Mesenteric fat pad (tissue), 1 donor: ENCODE results near the gene RUSC2. TPM values are rescaled to one million over a fixed set of nuclear protein-coding genes. Genes with fewer than 3 reads are reported as not detected.
"Not testable (repeated sequence)": the region's sequence is repeated elsewhere in the genome, so short reads cannot be mapped to it uniquely, and the experiment has no call there.

ENCODE experiments used
- DNase-seq: peaks from one replicate; pipeline ENCODE4 v3.0.0-alpha.2; 2020; ENCODE audit warnings: low spot score
- total RNA-seq: library from RNA; stranded (reverse); fragmentation: NEBNext Ultra II Directional; extraction: Animal tissue kit (Norgen Biotek cat#: 25700); gene quantifications from one replicate; pipeline ENCODE4 v1.2.1, GENCODE V29; 2021
- donor health status: DM: yes; HTN: yes; CAD: no.

The RUSC2 gene
- total RNA-seq, 1 donor from 2014 or later: 40.2 TPM

DNA sequence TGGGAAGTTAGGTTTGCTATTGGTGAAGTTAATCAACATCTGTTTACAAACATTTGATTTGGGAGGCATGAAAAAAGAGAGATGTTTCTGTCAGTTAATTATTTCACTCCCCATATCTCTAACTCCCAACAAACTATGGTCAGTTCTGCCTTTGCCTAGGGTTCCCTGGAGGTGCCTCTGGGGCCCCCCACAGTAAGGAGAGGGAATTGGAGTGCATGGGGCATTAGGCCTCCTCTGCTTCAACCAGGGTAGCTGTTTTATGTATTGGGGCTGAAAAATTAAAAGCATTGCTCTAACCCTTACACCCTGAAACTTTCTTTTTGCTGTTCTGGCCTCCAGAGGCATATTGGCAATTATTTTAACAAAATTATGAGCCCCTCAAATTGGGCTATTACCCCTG is 32.3 kb downstream of the RUSC2 start:
- DNase-seq: no peak

DNA sequence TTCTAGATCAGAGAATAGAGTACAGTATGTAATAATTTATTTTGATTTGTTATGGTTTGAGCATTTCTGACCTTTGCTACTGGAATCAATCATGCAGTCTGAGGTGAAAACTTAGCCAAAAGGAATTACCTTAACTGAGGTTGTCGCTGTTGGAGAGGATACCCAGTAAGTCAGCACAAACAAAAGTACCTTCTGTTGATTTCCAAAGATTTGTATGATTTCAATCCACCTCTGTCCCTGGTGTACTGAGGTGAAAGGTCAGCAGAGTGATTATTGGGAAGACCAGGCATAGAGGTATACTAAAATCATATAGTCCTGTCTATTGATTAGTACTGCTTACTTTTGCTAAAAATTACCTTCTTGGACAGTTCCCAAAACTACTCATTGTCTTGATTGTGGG is 32.8 kb downstream of the RUSC2 start:
- DNase-seq: no peak

DNA sequence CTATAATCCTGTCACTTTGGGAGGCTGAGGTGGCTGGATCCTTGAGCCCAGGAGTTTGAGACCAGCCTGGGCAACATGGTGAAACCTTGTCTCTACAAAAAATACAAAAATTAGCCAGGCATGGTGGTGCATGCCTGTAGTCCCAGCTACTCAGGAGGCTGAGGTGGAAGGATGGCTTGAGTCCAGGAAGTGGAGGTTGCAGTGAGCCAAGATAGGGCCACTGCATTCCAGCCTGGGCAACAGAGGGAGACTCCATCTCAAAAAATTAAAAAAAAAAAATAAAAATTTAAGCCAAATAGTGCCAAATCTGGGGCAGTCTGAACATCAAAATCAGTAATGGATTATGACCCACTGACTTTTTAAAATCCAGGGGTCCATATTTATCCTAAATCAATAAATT is 33.6 kb downstream of the RUSC2 start:
- not testable (repeated sequence) for DNase-seq

DNA sequence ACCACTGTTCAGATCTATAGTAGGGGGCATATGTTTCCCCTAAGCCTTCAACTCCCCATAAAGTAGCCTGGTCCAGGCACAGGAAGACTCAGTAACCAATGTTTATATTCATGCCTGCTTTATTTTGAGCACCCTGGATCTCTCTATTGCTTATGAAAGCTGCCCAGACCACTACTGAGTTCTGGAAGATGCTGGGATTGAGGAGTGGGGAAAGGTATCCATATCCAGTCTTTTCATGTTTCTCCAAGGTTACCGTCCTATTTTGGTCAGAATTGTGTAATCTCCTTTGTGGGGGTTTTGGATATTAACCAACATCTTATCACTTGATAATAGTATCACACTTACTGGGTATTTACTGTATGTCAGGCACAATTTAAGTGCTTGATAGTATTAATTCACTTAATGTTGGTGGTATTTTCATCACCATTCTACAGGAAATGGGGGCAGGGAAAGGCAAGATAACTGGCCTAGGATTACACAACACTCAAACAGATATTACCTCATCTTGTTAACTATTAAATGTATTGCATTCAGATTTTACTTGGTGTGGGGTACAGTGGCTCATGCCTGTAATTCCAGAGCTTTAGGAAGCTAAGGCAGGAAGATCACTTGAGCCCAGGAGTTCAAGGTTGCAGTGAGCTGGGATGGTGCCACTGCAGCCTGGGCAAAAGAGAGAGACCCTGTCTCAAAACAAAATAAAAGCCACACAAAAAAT is 36.3 kb downstream of the RUSC2 start:
- no peak for DNase-seq

DNA sequence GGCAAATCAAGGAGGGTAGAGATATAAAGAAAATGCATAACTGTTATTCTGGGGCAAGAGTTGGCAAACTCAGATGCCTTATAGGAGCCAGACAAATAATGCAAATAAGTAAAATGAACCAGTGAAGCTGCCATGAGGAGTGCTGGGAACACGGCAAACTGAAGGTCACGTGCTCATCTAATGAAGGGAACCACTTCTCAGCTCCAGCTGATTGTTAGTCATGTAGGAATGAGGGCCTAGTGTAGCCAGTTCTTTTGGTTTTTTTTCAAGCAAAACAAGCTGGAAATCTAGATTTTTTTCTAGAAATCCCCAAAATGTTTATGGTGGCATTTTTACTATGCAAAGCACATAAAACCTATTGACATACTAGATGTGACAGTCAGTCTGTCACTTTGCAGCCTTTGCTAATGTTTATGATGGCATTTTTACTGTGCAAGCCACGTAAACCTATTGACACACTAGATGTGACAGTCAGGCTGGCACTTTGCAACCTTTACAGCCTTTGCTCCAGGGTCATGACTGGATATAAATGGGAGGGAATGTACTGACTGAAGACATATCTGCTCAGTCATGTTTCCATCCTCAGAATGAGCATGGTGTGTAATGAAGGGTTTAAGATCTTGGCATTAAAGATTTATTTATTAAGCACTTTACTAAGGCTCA is 39.4 kb downstream of the RUSC2 start:
- no peak for DNase-seq

DNA sequence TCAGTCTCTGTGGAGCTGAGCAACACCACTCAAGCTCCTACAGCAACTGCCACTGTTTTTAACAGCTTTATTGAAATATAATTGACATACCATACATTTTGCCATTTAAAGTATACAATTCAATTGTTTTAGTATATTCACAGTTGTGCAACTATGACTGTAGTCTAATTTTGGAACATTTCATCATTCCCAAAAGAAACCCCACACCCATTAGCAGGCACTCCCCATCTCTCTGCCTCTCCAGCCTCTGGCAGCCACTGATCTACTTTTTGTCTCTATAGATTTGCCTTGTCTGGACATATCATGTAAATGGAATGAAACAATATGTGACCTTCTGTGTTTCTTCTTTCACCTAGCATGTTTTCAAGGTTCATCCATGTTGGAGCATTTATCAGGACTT is 43.5 kb downstream of the RUSC2 start:
- no peak for DNase-seq

DNA sequence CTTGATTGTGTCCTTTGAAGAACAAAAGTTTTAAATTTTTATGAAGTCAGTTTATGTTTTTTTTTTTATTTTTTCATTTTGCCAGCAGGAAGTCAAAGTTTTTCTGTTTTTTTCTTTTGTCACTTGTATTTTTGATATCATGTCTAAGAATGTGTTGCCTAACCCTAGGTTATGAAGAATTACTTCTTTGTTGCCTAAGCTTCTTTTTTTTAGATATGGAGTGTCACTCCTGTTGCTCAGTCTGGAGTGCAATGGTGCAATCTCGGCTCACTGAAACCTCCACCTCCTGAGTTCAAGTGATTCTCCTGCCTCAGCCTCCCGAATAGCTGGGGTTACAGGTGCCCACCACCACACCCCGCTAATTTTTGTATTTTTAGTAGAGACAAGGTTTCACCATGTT is 45.0 kb downstream of the RUSC2 start:
- DNase-seq: not testable (repeated sequence)

DNA sequence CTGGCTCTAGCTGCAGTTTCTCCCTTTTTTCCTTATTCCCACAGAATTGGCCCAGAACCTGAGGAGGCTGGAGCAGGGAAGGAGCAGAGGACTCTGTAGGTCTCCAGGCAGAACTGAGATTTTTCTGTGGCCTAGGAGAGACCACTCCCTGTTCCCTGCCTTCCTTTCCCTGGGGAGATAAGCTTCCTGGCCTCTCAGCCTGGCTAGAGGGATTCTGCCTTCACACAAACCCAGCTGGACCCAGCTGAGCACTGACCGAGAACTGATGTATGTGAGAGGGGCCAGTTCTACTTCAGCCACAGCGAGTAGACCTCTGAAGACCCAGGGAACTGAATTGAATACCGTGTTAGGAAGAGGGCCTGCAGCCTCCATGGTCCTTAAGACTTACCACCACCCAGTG is 48.0 kb downstream of the RUSC2 start:
- no peak for DNase-seq

DNA sequence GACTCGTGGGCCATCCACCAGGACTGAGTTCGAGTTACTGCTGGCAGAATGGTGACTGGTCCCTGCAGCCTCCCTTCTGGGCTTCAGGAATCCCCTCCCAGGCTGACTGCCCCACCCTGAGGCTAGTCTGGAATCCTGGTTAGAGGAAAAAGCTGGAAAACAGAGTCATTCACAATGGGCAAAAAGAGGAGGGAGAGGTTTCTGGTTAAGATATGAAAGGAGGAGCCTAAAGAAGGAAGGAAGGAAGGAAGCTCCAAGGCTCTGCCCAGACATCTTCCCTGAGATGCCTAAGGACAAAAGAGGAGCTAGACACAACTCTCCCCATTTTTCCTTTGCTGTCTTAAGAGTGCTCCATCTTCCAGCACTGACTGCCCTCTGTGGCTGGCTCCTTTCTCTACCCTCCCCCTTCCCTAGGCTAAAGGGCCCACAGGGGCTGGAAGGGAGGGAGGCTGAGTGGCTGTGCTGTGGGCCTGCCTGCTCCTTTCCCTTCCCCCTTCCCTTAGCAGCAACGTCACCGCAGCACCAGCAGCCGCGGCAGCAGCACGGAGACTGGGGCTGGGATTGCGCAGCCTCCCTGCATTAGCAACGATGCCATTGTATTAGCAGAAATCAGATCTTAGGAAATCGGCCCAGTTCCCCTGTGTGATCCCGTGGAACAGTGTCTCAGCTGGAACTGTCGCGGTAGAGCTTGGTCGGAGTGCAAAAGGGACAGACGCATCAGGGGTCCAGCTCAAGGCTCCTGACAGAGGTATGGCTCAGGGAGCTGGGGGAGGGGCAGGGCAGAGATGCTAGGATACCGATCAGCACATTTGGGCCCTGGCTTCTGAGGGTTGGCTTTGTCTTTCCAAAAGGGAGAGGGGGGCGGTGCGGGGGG is 48.7 kb downstream of the RUSC2 start:
- DNase-seq: no peak

Other genes with a start within 250 kb of the RUSC2 start
- gene TESK1, start 115.2 kb downstream of the RUSC2 start, total RNA-seq: 94.4 TPM
- 7.0 TPM for gene CD72, start 128.3 kb downstream of the RUSC2 start, total RNA-seq
- gene SIT1, start 160.8 kb downstream of the RUSC2 start, total RNA-seq: 1.3 TPM
- gene RMRP, start 167.9 kb downstream of the RUSC2 start, total RNA-seq: 19,106 TPM
- 103 TPM for gene CCDC107, start 168.2 kb downstream of the RUSC2 start, total RNA-seq
- 0.58 TPM for gene ARHGEF39, start 175.1 kb downstream of the RUSC2 start, total RNA-seq
- not detected for gene CA9, start 183.8 kb downstream of the RUSC2 start, total RNA-seq
- 244 TPM for gene TPM2, start 199.8 kb downstream of the RUSC2 start, total RNA-seq
- 622 TPM for gene TLN1, start 242.1 kb downstream of the RUSC2 start, total RNA-seq
- 42.5 TPM for gene CREB3, start 242.6 kb downstream of the RUSC2 start, total RNA-seq